SK-N-SH (cell line): Measurements from ENCODE around the gene UGT2A1. TPM values are rescaled to one million over a fixed set of nuclear protein-coding genes. Genes with fewer than 3 reads are reported as not detected.

Experiments used
- CTCF ChIA-PET: fragments of 300-600, 350-600 bp; formaldehyde crosslinking; extraction: SDS; loops from one replicate; lab custom pipeline; 2021; lab: Yijun Ruan, JAX
- POLR2A ChIA-PET: fragments of 350-600 bp; sonication (Branson Sonifier 250); formaldehyde crosslinking; extraction: SDS; loops from one replicate; lab custom pipeline; 2020; ENCODE audit warnings: antibody characterized with exemption, inconsistent platforms; lab: Yijun Ruan, JAX
- DNase-seq: peaks from one replicate; pipeline ENCODE4 v3.0.0; 2012
- H2AFZ ChIP-seq: fragments of 200-600 bp; sonication (generic); 2 replicates; pipeline ENCODE4 v1.8.1; 2016; ENCODE audit warnings: antibody characterized with exemption, mild to moderate bottlenecking, low read depth
- H3F3A ChIP-seq: fragments of 200-600 bp; sonication (generic); replicated peaks from 2 replicates; pipeline ENCODE3; 2016; ENCODE audit warnings: antibody characterized with exemption, mild to moderate bottlenecking; ENCODE audit not compliant: insufficient read depth
- H3K27ac ChIP-seq, 2 experiments: fragments of 200-500 bp in 1 of 2; fragments of 200-600 bp in 1 of 2; sonication (Bioruptor generic) in 1 of 2; sonication (generic), shearing (Covaris generic) in 1 of 2; 2 replicates each; pipeline versions ENCODE4 v1.5.1 to v1.6.1; 2014 to 2016; ENCODE audit warnings: low read depth in 2 of 2, inconsistent platforms in 1 of 2, low read length in 1 of 2, mild to moderate bottlenecking in 1 of 2, mixed read lengths in 1 of 2
- H3K27me3 ChIP-seq: fragments of 200-600 bp; sonication (generic), shearing (Covaris generic); 2 replicates; pipeline ENCODE4 v1.6.1; 2016; ENCODE audit warnings: mixed run types; ENCODE audit not compliant: insufficient read depth
- H3K36me3 ChIP-seq, 2 experiments: fragments of 200-500 bp in 1 of 2; fragments of 200-600 bp in 1 of 2; sonication (Bioruptor generic) in 1 of 2; sonication (generic) in 1 of 2; replicated peaks in 1 of 2; 2 replicates each; pipeline versions ENCODE3 to v1.5.1; 2014 to 2016; ENCODE audit warnings: low read length in 1 of 2, mild to moderate bottlenecking in 1 of 2; ENCODE audit not compliant: insufficient read depth in 2 of 2, control insufficient read depth in 1 of 2
- H3K4me1 ChIP-seq, 2 experiments: fragments of 200-500 bp in 1 of 2; fragments of 200-600 bp in 1 of 2; sonication (Bioruptor generic) in 1 of 2; sonication (generic), shearing (Covaris generic) in 1 of 2; 2 replicates each; pipeline versions ENCODE4 v1.5.1 to v1.6.1; 2014 to 2016; ENCODE audit warnings: low read depth in 1 of 2, low read length in 1 of 2, mixed run types in 1 of 2; ENCODE audit not compliant: insufficient read depth in 2 of 2, control insufficient read depth in 1 of 2
- H3K4me2 ChIP-seq: fragments of 200-600 bp; sonication (generic), shearing (Covaris generic); 2 replicates; pipeline ENCODE4 v1.6.1; 2017; ENCODE audit warnings: mixed run types
- H3K4me3 ChIP-seq, 2 experiments: fragments of 200-500 bp in 1 of 2; fragments of 200-600 bp in 1 of 2; sonication (Bioruptor generic) in 1 of 2; sonication (generic), shearing (Covaris generic) in 1 of 2; 2 replicates each; pipeline versions ENCODE4 v1.5.1 to v1.8.1; 2014 to 2016; ENCODE audit warnings: low read depth in 2 of 2, inconsistent platforms in 1 of 2, low read length in 1 of 2, mild to moderate bottlenecking in 1 of 2, mixed read lengths in 1 of 2, moderate library complexity in 1 of 2
- H3K79me2 ChIP-seq: fragments of 200-600 bp; sonication (generic); 2 replicates; pipeline ENCODE4 v1.8.1; 2017; ENCODE audit warnings: mild to moderate bottlenecking; ENCODE audit not compliant: insufficient read depth
- H3K9ac ChIP-seq: fragments of 200-600 bp; sonication (generic); 2 replicates; pipeline ENCODE4 v1.6.1; 2017; ENCODE audit warnings: mixed run types
- H3K9me2 ChIP-seq: fragments of 200-600 bp; sonication (generic); 2 replicates; pipeline ENCODE4 v1.6.1; 2017; ENCODE audit warnings: mixed run types
- H3K9me3 ChIP-seq: fragments of 200-600 bp; sonication (generic); 2 replicates; pipeline ENCODE4 v1.6.1; 2017; ENCODE audit warnings: mixed run types, mild to moderate bottlenecking, moderate library complexity
- H4K20me1 ChIP-seq: fragments of 200-600 bp; sonication (generic); 2 replicates; pipeline ENCODE4 v1.6.1; 2017; ENCODE audit warnings: mild to moderate bottlenecking, mixed run types; ENCODE audit not compliant: insufficient read depth
- ELF1 ChIP-seq: IDR thresholded peaks from 2 replicates; pipeline ENCODE4 v1.4.0; 2012
- EP300 ChIP-seq, 2 experiments: IDR thresholded peaks; 2 replicates each; pipeline versions ENCODE4 v1.4.0 to v1.6.1; 2012; ENCODE audit warnings: borderline replicate concordance in 1 of 2, low read depth in 1 of 2, low read length in 1 of 2
- EZH2phosphoT487 ChIP-seq: fragments of 200-600 bp; sonication (generic); IDR thresholded peaks from 2 replicates; pipeline ENCODE4 v1.6.1; 2017; ENCODE audit warnings: low read depth, mixed run types, mild to moderate bottlenecking, antibody characterized with exemption, moderate library complexity, borderline replicate concordance
- FOXJ3 ChIP-seq: sonication (generic); formaldehyde crosslinking; IDR thresholded peaks from 2 replicates; pipeline ENCODE4 v1.5.1; 2020; ENCODE audit warnings: mild to moderate bottlenecking, missing genetic modification reagents
- FOXM1 ChIP-seq: IDR thresholded peaks from 2 replicates; pipeline ENCODE4 v1.4.0; 2012; ENCODE audit warnings: low read depth, mild to moderate bottlenecking
- GABPA ChIP-seq: IDR thresholded peaks from 2 replicates; pipeline ENCODE4 v1.4.0; 2012; ENCODE audit warnings: low read depth, mild to moderate bottlenecking
- GATA2 ChIP-seq: sonication (generic); formaldehyde crosslinking; IDR thresholded peaks from 2 replicates; pipeline ENCODE4 v1.5.0; 2020; ENCODE audit warnings: mild to moderate bottlenecking, missing genetic modification reagents
- IRF3 ChIP-seq: fragments of 150-350 bp; IDR thresholded peaks from 2 replicates; pipeline ENCODE4 v1.6.1; 2016; ENCODE audit warnings: mild to moderate bottlenecking, low read depth, low read length
- MAX ChIP-seq: IDR thresholded peaks from 2 replicates; pipeline ENCODE4 v1.4.0; 2012; ENCODE audit warnings: low read depth
- MEF2A ChIP-seq: IDR thresholded peaks from 2 replicates; pipeline ENCODE4 v1.4.0; 2012; ENCODE audit warnings: low read depth, borderline replicate concordance
- MXI1 ChIP-seq: IDR thresholded peaks from 2 replicates; pipeline ENCODE4 v1.6.1; 2012; ENCODE audit warnings: mild to moderate bottlenecking, low read depth, low read length, improper control_type of control experiment
- NRF1 ChIP-seq: IDR thresholded peaks from 2 replicates; pipeline ENCODE4 v1.6.1; 2012; ENCODE audit warnings: low read depth, mild to moderate bottlenecking, low read length
- POLR2AphosphoS5 ChIP-seq: IDR thresholded peaks from 2 replicates; pipeline ENCODE4 v1.6.1; 2012; ENCODE audit warnings: low read depth, low read length
- SIN3A ChIP-seq: IDR thresholded peaks from 2 replicates; pipeline ENCODE4 v1.6.1; 2012; ENCODE audit warnings: low read depth, mild to moderate bottlenecking, low read length, moderate library complexity, borderline replicate concordance
- SMC3 ChIP-seq: IDR thresholded peaks from 2 replicates; pipeline ENCODE4 v1.6.1; 2012; ENCODE audit warnings: low read depth, low read length, improper control_type of control experiment
- TCF12 ChIP-seq: IDR thresholded peaks from 2 replicates; pipeline ENCODE4 v1.4.0; 2012
- TEAD4 ChIP-seq: IDR thresholded peaks from 2 replicates; pipeline ENCODE4 v1.4.0; 2012; ENCODE audit warnings: mild to moderate bottlenecking, borderline replicate concordance; ENCODE audit not compliant: insufficient read depth
- USF1 ChIP-seq: IDR thresholded peaks from 2 replicates; pipeline ENCODE4 v1.4.0; 2012; ENCODE audit warnings: low read depth, borderline replicate concordance
- WGBS: methylation state at CpG from one replicate; pipeline ENCODE4 v1.1.6; 2017; ENCODE audit warnings: low lambda C conversion rate; 5-methylcytosine and 5-hydroxymethylcytosine counted together
- polyA plus RNA-seq, 3 experiments: library from polyadenylated mRNA; depleted of rRNA; stranded (reverse); fragments of >200 nt; gene quantifications; 2 replicates each; pipeline ENCODE4 v1.2.3, GENCODE V29; 2012
- TF ChIP-seq, protein P1 (sequence below): IDR thresholded peaks from 2 replicates; pipeline ENCODE4; 2012
- TF ChIP-seq, protein P2 (sequence below): fragments of 150-350 bp; IDR thresholded peaks from 2 replicates; pipeline ENCODE4 v1.6.1; 2017; ENCODE audit warnings: antibody characterized with exemption, low read length, low read depth, borderline replicate concordance

The UGT2A1 gene
- polyA plus RNA-seq, 1 of the 3 experiments (the other 2 are of a cell fraction), result 0.10 TPM

GRCh38 chr4:69584135-69584534 lies 68.9 kb downstream of the UGT2A1 start:
- no peak for DNase-seq
- TF ChIP-seq ELF1 (no peak), GABPA (no peak), MXI1 (no peak), SIN3A (no peak), POLR2AphosphoS5 (no peak), EZH2phosphoT487 (no peak), TEAD4 (no peak), SMC3 (no peak), MAX (no peak), TCF12 (no peak), NRF1 (no peak), GATA2 (CRISPR knock-in tag) (no peak), IRF3 (no peak), FOXM1 (no peak)
- TF ChIP-seq, protein P1, sequence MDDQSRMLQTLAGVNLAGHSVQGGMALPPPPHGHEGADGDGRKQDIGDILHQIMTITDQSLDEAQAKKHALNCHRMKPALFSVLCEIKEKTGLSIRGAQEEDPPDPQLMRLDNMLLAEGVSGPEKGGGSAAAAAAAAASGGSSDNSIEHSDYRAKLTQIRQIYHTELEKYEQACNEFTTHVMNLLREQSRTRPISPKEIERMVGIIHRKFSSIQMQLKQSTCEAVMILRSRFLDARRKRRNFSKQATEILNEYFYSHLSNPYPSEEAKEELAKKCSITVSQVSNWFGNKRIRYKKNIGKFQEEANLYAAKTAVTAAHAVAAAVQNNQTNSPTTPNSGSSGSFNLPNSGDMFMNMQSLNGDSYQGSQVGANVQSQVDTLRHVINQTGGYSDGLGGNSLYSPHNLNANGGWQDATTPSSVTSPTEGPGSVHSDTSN, result no peak
- ChIA-PET CTCF (interaction anchor here (1.1 kb wide), 1 partner anchor 35 kb away, joined by 3 read pairs; no protein-coding TSS in a partner anchor), POLR2A (no interaction called here)
- Histone ChIP-seq H3K79me2 (no peaks in the 10 kb centered on the region), H3K27me3 (no peaks in the 10 kb centered on the region), H3K36me3 (no peaks in the 10 kb centered on the region), H3K9me3 (no peaks in the 10 kb centered on the region), H3K27ac (no peak overlapping the region), H3K9ac (no peak overlapping the region), H4K20me1 (no peaks in the 10 kb centered on the region), H3F3A (no peaks in the 10 kb centered on the region), H2AFZ (no peak overlapping the region), H3K4me3 (no peak overlapping the region), H3K9me2 (no peaks in the 10 kb centered on the region), H3K4me2 (no peak overlapping the region), H3K4me1 (no peaks in the 10 kb centered on the region)
- WGBS, result 3% methylated on average over 5 of the region's 5 CpGs

GRCh38 chr4:69583543-69583942 lies 69.5 kb downstream of the UGT2A1 start:
- Histone ChIP-seq H3K4me3 (no peak overlapping the region), H3K27ac (no peak overlapping the region), H3K27me3 (no peaks in the 10 kb centered on the region), H3K9me3 (no peaks in the 10 kb centered on the region), H3K4me2 (no peak overlapping the region), H2AFZ (no peak overlapping the region), H3F3A (no peaks in the 10 kb centered on the region), H3K9me2 (no peaks in the 10 kb centered on the region), H3K9ac (no peak overlapping the region), H3K4me1 (no peaks in the 10 kb centered on the region), H4K20me1 (no peaks in the 10 kb centered on the region), H3K79me2 (no peaks in the 10 kb centered on the region), H3K36me3 (no peaks in the 10 kb centered on the region)
- WGBS, result 3% methylated on average over 2 of the region's 2 CpGs
- ChIA-PET POLR2A (no interaction called here), CTCF (interaction anchor here (1.1 kb wide), 1 partner anchor 34 kb away, joined by 3 read pairs; no protein-coding TSS in a partner anchor)
- no peak for DNase-seq
- no peak for TF ChIP-seq SMC3
- TF ChIP-seq SIN3A, result no peak
- TF ChIP-seq POLR2AphosphoS5, result no peak
- no peak for TF ChIP-seq GABPA
- no peak for TF ChIP-seq TEAD4
- TF ChIP-seq, protein P2, sequence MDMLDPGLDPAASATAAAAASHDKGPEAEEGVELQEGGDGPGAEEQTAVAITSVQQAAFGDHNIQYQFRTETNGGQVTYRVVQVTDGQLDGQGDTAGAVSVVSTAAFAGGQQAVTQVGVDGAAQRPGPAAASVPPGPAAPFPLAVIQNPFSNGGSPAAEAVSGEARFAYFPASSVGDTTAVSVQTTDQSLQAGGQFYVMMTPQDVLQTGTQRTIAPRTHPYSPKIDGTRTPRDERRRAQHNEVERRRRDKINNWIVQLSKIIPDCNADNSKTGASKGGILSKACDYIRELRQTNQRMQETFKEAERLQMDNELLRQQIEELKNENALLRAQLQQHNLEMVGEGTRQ, result no peak
- no peak for TF ChIP-seq EP300 (IDR thresholded peaks at IDR 0.05; ENCODE audit: borderline replicate concordance in 1 of 2, low read depth in 1 of 2, low read length in 1 of 2)
- no peak for TF ChIP-seq USF1
- TF ChIP-seq MEF2A, result no peak
- no peak for TF ChIP-seq NRF1
- TF ChIP-seq EZH2phosphoT487, result no peak
- TF ChIP-seq FOXJ3 (CRISPR knock-in tag), result no peak
